ENCODE results near the gene CCDC43.

The CCDC43 gene

GRCh38 chr17:44661835-44662234 lies 27.7 kb downstream of the CCDC43 start:
- H3K27ac ChIP-seq (ENCODE audit: poor library complexity, severe bottlenecking), result no peak overlapping the region
- peaks cover 34% of the 10 kb centered on the region for H3K36me3 ChIP-seq (ENCODE audit: low read depth)
- H3K9me3 ChIP-seq (ENCODE audit: severe bottlenecking), result no peaks in the 10 kb centered on the region
- no peaks in the 10 kb centered on the region for H3K27me3 ChIP-seq (ENCODE audit: insufficient read depth, poor library complexity, severe bottlenecking)
- TF ChIP-seq CTCF (IDR thresholded peaks at IDR 0.05; ENCODE audit: poor library complexity, severe bottlenecking), result no peak
- H3K4me3 ChIP-seq (ENCODE audit: severe bottlenecking), result no peak overlapping the region
- ATAC-seq (ENCODE audit: low read depth) (no peak), DNase-seq (ENCODE audit: low spot score) (no peak)
- H3K4me1 ChIP-seq (ENCODE audit: insufficient read depth, poor library complexity, severe bottlenecking), result no peaks in the 10 kb centered on the region

- ATAC-seq (ENCODE audit: low read depth) (peak; percentile 87), DNase-seq (ENCODE audit: low spot score) (peak; percentile 80)
Measured at GRCh38 chr17:44655983-44656710, 33.4 kb downstream of the CCDC43 start, which contains the start of gene MEIOC. Gene MEIOC (plus strand): TSS chr17:44656468. CDS start chr17:44656614, 146 bp downstream.

GRCh38 chr17:44653954-44654353 lies 35.6 kb downstream of the CCDC43 start:
- ATAC-seq (ENCODE audit: low read depth), result no peak
- H3K36me3 ChIP-seq (ENCODE audit: low read depth), result no peaks in the 10 kb centered on the region
- no peaks in the 10 kb centered on the region for H3K27me3 ChIP-seq (ENCODE audit: insufficient read depth, poor library complexity, severe bottlenecking)
- TF ChIP-seq CTCF (IDR thresholded peaks at IDR 0.05; ENCODE audit: poor library complexity, severe bottlenecking), result no peak
- H3K9me3 ChIP-seq (ENCODE audit: severe bottlenecking), result no peaks in the 10 kb centered on the region
- DNase-seq (ENCODE audit: low spot score), result no peak
- H3K27ac ChIP-seq (ENCODE audit: poor library complexity, severe bottlenecking), result no peak overlapping the region
- no peak overlapping the region for H3K4me3 ChIP-seq (ENCODE audit: severe bottlenecking)
- no peaks in the 10 kb centered on the region for H3K4me1 ChIP-seq (ENCODE audit: insufficient read depth, poor library complexity, severe bottlenecking)

More at GRCh38 chr17:44655983-44656710, 33.4 kb downstream of the CCDC43 start, which contains the start of gene MEIOC:
- Histone ChIP-seq H3K36me3 (ENCODE audit: low read depth) (no peaks in the 10 kb centered on the region), H3K4me1 (ENCODE audit: insufficient read depth, poor library complexity, severe bottlenecking) (no peaks in the 10 kb centered on the region), H3K27me3 (ENCODE audit: insufficient read depth, poor library complexity, severe bottlenecking) (no peaks in the 10 kb centered on the region), H3K9me3 (ENCODE audit: severe bottlenecking) (no peaks in the 10 kb centered on the region), H3K27ac (ENCODE audit: poor library complexity, severe bottlenecking) (no peak within 1 kb of the TSS), H3K4me3 (ENCODE audit: severe bottlenecking) (peak within 1 kb of the TSS; percentile 39)
- peak; percentile 44 for TF ChIP-seq CTCF (IDR thresholded peaks at IDR 0.05; ENCODE audit: poor library complexity, severe bottlenecking)

- H3K27me3 ChIP-seq (ENCODE audit: insufficient read depth, poor library complexity, severe bottlenecking), result no peaks in the 10 kb centered on the region
- DNase-seq (ENCODE audit: low spot score) (no peak), ATAC-seq (ENCODE audit: low read depth) (no peak)
- H3K9me3 ChIP-seq (ENCODE audit: severe bottlenecking), result no peaks in the 10 kb centered on the region
- no peak overlapping the region for H3K27ac ChIP-seq (ENCODE audit: poor library complexity, severe bottlenecking)
- no peak for TF ChIP-seq CTCF (IDR thresholded peaks at IDR 0.05; ENCODE audit: poor library complexity, severe bottlenecking)
- H3K4me1 ChIP-seq (ENCODE audit: insufficient read depth, poor library complexity, severe bottlenecking), result no peaks in the 10 kb centered on the region
- H3K4me3 ChIP-seq (ENCODE audit: severe bottlenecking), result no peak overlapping the region
- no peaks in the 10 kb centered on the region for H3K36me3 ChIP-seq (ENCODE audit: low read depth)
Measured at GRCh38 chr17:44653384-44653783, 36.2 kb downstream of the CCDC43 start.

- Histone ChIP-seq H3K9me3 (ENCODE audit: severe bottlenecking) (no peaks in the 10 kb centered on the region), H3K27me3 (ENCODE audit: insufficient read depth, poor library complexity, severe bottlenecking) (no peaks in the 10 kb centered on the region), H3K36me3 (ENCODE audit: low read depth) (no peaks in the 10 kb centered on the region), H3K4me1 (ENCODE audit: insufficient read depth, poor library complexity, severe bottlenecking) (no peaks in the 10 kb centered on the region), H3K27ac (ENCODE audit: poor library complexity, severe bottlenecking) (no peak overlapping the region), H3K4me3 (ENCODE audit: severe bottlenecking) (no peak overlapping the region)
- no peak for DNase-seq (ENCODE audit: low spot score)
- no peak for ATAC-seq (ENCODE audit: low read depth)
- no peak for TF ChIP-seq CTCF (IDR thresholded peaks at IDR 0.05; ENCODE audit: poor library complexity, severe bottlenecking)
Measured at GRCh38 chr17:44652727-44653126, 36.8 kb downstream of the CCDC43 start.
